IPS DF 19.7 (cell line): Measurements from ENCODE around the gene SPIRE1.
"Not testable (repeated sequence)": the region's sequence is repeated elsewhere in the genome, so short reads cannot be mapped to it uniquely, and the experiment has no call there.

Experiments
- DNase-seq: peaks from one replicate; pipeline ENCODE4 v3.0.0-alpha.2; 2013; ENCODE audit warnings: low read depth, low spot score

The SPIRE1 gene

GRCh38 chr18:12552879-12553242, 105.0 kb downstream of the SPIRE1 start:
- DNase-seq: no peak

- DNase-seq: not testable (repeated sequence)
Measured at GRCh38 chr18:12551943-12552878, 105.7 kb downstream of the SPIRE1 start.

- DNase-seq: not testable (repeated sequence)
Measured at GRCh38 chr18:12551466-12551865, 106.4 kb downstream of the SPIRE1 start.

- no peak for DNase-seq
Measured at GRCh38 chr18:12543697-12544096, 114.2 kb downstream of the SPIRE1 start.

- DNase-seq: no peak
Measured at GRCh38 chr18:12540751-12541150, 117.2 kb downstream of the SPIRE1 start.

GRCh38 chr18:12539158-12539557, 118.7 kb downstream of the SPIRE1 start:
- not testable (repeated sequence) for DNase-seq

- DNase-seq: no peak
Measured at GRCh38 chr18:12534820-12535219, 123.1 kb downstream of the SPIRE1 start.

- DNase-seq: no peak
Measured at GRCh38 chr18:12532661-12533060, 125.2 kb downstream of the SPIRE1 start.

- DNase-seq: no peak
Measured at GRCh38 chr18:12531749-12532148, 126.2 kb downstream of the SPIRE1 start.

GRCh38 chr18:12520442-12520992, 137.4 kb downstream of the SPIRE1 start:
- no peak for DNase-seq

GRCh38 chr18:12518832-12519531, 138.9 kb downstream of the SPIRE1 start:
- no peak for DNase-seq

- no peak for DNase-seq
Measured at GRCh38 chr18:12518326-12518725, 139.6 kb downstream of the SPIRE1 start.

GRCh38 chr18:12517142-12517825, 140.6 kb downstream of the SPIRE1 start:
- DNase-seq: no peak

- DNase-seq: no peak
Measured at GRCh38 chr18:12516049-12516630, 141.8 kb downstream of the SPIRE1 start.

GRCh38 chr18:12515550-12515949, 142.4 kb downstream of the SPIRE1 start:
- no peak for DNase-seq

- DNase-seq: no peak
Measured at GRCh38 chr18:12507007-12507406, 150.9 kb downstream of the SPIRE1 start.

- no peak for DNase-seq
Measured at GRCh38 chr18:12500986-12501385, 156.9 kb downstream of the SPIRE1 start.

- DNase-seq: no peak
Measured at GRCh38 chr18:12497839-12498238, 160.1 kb downstream of the SPIRE1 start.

GRCh38 chr18:12497296-12497695, 160.6 kb downstream of the SPIRE1 start:
- no peak for DNase-seq

GRCh38 chr18:12492907-12493306, 165.0 kb downstream of the SPIRE1 start:
- DNase-seq: no peak

GRCh38 chr18:12491611-12492435, 166.1 kb downstream of the SPIRE1 start:
- DNase-seq: no peak
